Measurements from ENCODE around the gene CXCR4.

- TF ChIP-seq CTCF (conservative IDR thresholded peaks at IDR 0.05; ENCODE audit: low read depth, low read length) (no peak), EZH2 (IDR thresholded peaks at IDR 0.05; ENCODE audit: borderline replicate concordance, low read depth, low read length, poor library complexity, severe bottlenecking) (no peak)
Measured at GRCh38 chr2:136116151-136116812, 1.7 kb downstream of the CXCR4 start.

All from A673 (cell line).